DND-41 (cell line): ENCODE results near the gene TRIM54.
"Not testable (repeated sequence)": the region's sequence is repeated elsewhere in the genome, so short reads cannot be mapped to it uniquely, and the experiment has no call there.

Experiments
- EZH2 ChIP-seq: IDR thresholded peaks from 3 replicates; pipeline ENCODE4 v1.6.1; 2012; ENCODE audit warnings: borderline replicate concordance, low read depth, mild to moderate bottlenecking, moderate library complexity, low read length, inconsistent platforms; ENCODE audit not compliant: severe bottlenecking
- TF ChIP-seq, protein P1 (sequence below): IDR thresholded peaks from 2 replicates; pipeline ENCODE4 v1.5.1; 2012; ENCODE audit warnings: borderline replicate concordance, low read length, moderate library complexity, mild to moderate bottlenecking; ENCODE audit not compliant: poor library complexity, severe bottlenecking; ENCODE audit errors: extremely low read depth

DNA sequence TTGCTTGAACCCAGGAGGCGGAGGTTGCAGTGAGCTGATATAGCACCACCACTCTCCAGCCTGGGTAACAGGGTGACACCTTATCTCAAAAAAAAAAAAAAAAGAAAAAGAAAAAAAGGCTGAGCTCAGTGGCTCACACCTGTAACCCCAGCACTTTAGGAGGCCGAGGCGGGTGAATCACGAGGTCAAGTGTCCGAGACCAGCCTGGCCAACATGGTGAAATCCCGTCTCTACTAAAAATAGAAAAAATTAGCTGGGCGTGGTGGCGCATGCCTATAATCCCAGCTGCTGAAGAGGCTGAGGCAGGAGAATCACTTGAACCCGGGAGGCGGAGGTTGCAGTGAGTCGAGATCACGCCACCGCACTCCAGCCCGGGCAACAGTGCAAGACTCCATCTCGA is 37.6 kb downstream of the TRIM54 start:
- TF ChIP-seq, protein P1, sequence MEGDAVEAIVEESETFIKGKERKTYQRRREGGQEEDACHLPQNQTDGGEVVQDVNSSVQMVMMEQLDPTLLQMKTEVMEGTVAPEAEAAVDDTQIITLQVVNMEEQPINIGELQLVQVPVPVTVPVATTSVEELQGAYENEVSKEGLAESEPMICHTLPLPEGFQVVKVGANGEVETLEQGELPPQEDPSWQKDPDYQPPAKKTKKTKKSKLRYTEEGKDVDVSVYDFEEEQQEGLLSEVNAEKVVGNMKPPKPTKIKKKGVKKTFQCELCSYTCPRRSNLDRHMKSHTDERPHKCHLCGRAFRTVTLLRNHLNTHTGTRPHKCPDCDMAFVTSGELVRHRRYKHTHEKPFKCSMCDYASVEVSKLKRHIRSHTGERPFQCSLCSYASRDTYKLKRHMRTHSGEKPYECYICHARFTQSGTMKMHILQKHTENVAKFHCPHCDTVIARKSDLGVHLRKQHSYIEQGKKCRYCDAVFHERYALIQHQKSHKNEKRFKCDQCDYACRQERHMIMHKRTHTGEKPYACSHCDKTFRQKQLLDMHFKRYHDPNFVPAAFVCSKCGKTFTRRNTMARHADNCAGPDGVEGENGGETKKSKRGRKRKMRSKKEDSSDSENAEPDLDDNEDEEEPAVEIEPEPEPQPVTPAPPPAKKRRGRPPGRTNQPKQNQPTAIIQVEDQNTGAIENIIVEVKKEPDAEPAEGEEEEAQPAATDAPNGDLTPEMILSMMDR: not testable (repeated sequence)
- not testable (repeated sequence) for TF ChIP-seq EZH2
